PC-9 (cell line): Measurements from ENCODE around the gene RPS6KA5. TPM values are rescaled to one million over a fixed set of nuclear protein-coding genes. Genes with fewer than 3 reads are reported as not detected.

ENCODE experiments used
- BruUV-seq: library from RNA; stranded (reverse); fragments of 400-500 nt; replicated peaks from 2 replicates; lab custom pipeline; 2021; lab: Mats Ljungman, UMichigan
- CTCF ChIA-PET: fragments of 300-600 bp; sonication (Branson Sonifier 250); formaldehyde crosslinking; loops from one replicate; lab custom pipeline; 2022; ENCODE audit warnings: antibody characterized with exemption; lab: Charles Lee
- POLR2A ChIA-PET: fragments of 300-600 bp; sonication (Branson Sonifier 250); formaldehyde crosslinking; loops from one replicate; lab custom pipeline; 2022; ENCODE audit warnings: antibody characterized with exemption; ENCODE audit not compliant: unreplicated experiment; lab: Charles Lee
- DNase-seq, 2 experiments: peaks; one replicate each; pipeline versions ENCODE4 v3.0.0 to v3.0.0-alpha.2; 2015 to 2022; ENCODE audit warnings: mixed read lengths in 1 of 2
- H2AFZ ChIP-seq: fragments of 200-600 bp; sonication (generic); 2 replicates; pipeline ENCODE4 v1.8.1; 2017; ENCODE audit warnings: antibody characterized with exemption
- H3F3A ChIP-seq: fragments of 200-600 bp; sonication (generic); 2 replicates; pipeline ENCODE4 v1.8.1; 2017; ENCODE audit warnings: antibody characterized with exemption, mild to moderate bottlenecking, low read depth; ENCODE audit not compliant: insufficient read depth
- H3K27ac ChIP-seq: fragments of 200-600 bp; sonication (generic); 2 replicates; pipeline ENCODE4 v1.6.1; 2016; ENCODE audit warnings: mixed run types
- H3K27me3 ChIP-seq: fragments of 200-600 bp; sonication (generic); 2 replicates; pipeline ENCODE4 v1.6.1; 2016; ENCODE audit warnings: low read depth, mixed run types; ENCODE audit not compliant: insufficient read depth
- H3K36me3 ChIP-seq: fragments of 200-600 bp; sonication (generic); 2 replicates; pipeline ENCODE4 v1.6.1; 2016; ENCODE audit warnings: low read depth, mixed run types
- H3K4me1 ChIP-seq: fragments of 200-600 bp; sonication (generic); replicated peaks from 2 replicates; pipeline ENCODE4 v1.6.1; 2016; ENCODE audit warnings: mixed run types; ENCODE audit not compliant: insufficient read depth
- H3K4me2 ChIP-seq: fragments of 200-600 bp; sonication (generic); 2 replicates; pipeline ENCODE4 v1.6.1; 2017; ENCODE audit warnings: mixed run types
- H3K4me3 ChIP-seq: fragments of 200-600 bp; sonication (generic); 2 replicates; pipeline ENCODE4 v1.6.1; 2016; ENCODE audit warnings: mixed run types
- H3K79me2 ChIP-seq: fragments of 200-600 bp; sonication (generic); 2 replicates; pipeline ENCODE4 v1.6.1; 2017; ENCODE audit warnings: low read depth, mixed run types
- H3K9me2 ChIP-seq: fragments of 200-600 bp; sonication (generic); 2 replicates; pipeline ENCODE4 v1.8.1; 2017; ENCODE audit warnings: mild to moderate bottlenecking; ENCODE audit not compliant: insufficient read depth
- H3K9me3 ChIP-seq: fragments of 200-600 bp; sonication (generic); 2 replicates; pipeline ENCODE4 v1.8.1; 2016; ENCODE audit warnings: low read depth; ENCODE audit not compliant: insufficient read depth
- H4K20me1 ChIP-seq: fragments of 200-600 bp; sonication (generic); 2 replicates; pipeline ENCODE4 v1.8.1; 2017; ENCODE audit not compliant: insufficient read depth
- EZH2 ChIP-seq: fragments of 200-600 bp; sonication (generic); IDR thresholded peaks from 2 replicates; pipeline ENCODE4 v1.8.0; 2017; ENCODE audit warnings: antibody characterized with exemption, low read depth
- intact Hi-C: fragments of 100-400 bp; cut with micrococcal nuclease; formaldehyde crosslinking; loops from one replicate; pipeline ENCODE4 v1.10.0; 2022; ENCODE audit not compliant: unreplicated experiment
- total RNA-seq: library from RNA; stranded (reverse); gene quantifications from 2 replicates; pipeline ENCODE4 v1.2.3, GENCODE V29; 2021
- TF ChIP-seq, protein P1 (sequence below): fragments of 200-600 bp; sonication (generic); conservative IDR thresholded peaks from 2 replicates; pipeline ENCODE4 v1.6.1; 2017; ENCODE audit warnings: mixed run types, antibody characterized with exemption, mild to moderate bottlenecking, moderate library complexity

RPS6KA5 gene
- total RNA-seq, 1 experiment from 2014 or later = 3.5 TPM

DNA sequence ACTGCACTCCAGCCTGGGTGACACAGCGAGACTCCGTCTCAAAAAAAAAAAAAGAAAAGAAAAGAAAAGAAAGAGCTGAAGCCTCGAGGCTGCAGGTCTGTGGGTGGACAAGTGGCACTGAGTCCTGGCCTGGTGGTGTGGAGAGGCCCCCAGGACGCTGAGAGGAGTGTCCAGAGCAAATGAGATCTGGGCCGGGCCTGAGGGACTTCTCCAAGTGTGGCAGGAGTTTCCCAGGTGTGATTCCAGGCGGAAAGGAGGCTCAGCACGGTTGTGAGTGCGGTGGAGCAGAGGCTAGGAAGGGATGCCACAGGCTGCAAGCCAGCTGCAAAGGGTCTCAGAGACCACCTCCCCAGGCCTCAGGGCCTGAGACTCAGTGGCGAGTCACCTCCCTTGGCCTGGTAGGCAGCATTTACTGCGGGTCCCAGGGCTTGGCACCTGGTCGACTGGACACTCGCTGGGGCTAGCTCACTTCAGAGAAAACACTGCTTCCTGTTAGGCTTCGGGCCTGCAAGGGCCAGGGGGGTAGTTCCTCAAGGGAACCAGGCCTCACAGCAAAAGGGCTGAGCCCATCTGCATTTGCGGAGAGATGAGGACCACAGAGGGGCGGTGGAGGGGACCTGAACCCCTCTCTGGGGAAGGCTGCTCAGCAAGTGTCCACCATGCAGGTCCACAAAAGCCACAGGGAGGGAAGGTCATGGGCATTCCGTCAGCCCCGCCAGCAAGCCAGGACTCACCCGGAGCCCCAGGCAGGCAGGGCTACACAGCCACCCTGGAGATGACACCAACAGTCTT, 256.0 kb downstream of the RPS6KA5 start:
- no TSS peak for BruUV-seq
- Histone ChIP-seq H3K36me3 (no peaks in the 10 kb centered on the region), H4K20me1 (no peaks in the 10 kb centered on the region), H3K27ac (no peak overlapping the region), H3K79me2 (no peaks in the 10 kb centered on the region), H3K4me1 (no peaks in the 10 kb centered on the region), H3K9me2 (no peaks in the 10 kb centered on the region), H2AFZ (no peak overlapping the region), H3K4me3 (no peak overlapping the region), H3K27me3 (no peaks in the 10 kb centered on the region), H3K9me3 (no peaks in the 10 kb centered on the region), H3F3A (no peaks in the 10 kb centered on the region), H3K4me2 (no peak overlapping the region)
- no peak for DNase-seq
- no peak for TF ChIP-seq EZH2
- TF ChIP-seq, protein P1, sequence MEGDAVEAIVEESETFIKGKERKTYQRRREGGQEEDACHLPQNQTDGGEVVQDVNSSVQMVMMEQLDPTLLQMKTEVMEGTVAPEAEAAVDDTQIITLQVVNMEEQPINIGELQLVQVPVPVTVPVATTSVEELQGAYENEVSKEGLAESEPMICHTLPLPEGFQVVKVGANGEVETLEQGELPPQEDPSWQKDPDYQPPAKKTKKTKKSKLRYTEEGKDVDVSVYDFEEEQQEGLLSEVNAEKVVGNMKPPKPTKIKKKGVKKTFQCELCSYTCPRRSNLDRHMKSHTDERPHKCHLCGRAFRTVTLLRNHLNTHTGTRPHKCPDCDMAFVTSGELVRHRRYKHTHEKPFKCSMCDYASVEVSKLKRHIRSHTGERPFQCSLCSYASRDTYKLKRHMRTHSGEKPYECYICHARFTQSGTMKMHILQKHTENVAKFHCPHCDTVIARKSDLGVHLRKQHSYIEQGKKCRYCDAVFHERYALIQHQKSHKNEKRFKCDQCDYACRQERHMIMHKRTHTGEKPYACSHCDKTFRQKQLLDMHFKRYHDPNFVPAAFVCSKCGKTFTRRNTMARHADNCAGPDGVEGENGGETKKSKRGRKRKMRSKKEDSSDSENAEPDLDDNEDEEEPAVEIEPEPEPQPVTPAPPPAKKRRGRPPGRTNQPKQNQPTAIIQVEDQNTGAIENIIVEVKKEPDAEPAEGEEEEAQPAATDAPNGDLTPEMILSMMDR = no peak
- CTCF ChIA-PET = no interaction called here
- intact Hi-C loops = no loop called here
- POLR2A ChIA-PET = no interaction called here

DNA sequence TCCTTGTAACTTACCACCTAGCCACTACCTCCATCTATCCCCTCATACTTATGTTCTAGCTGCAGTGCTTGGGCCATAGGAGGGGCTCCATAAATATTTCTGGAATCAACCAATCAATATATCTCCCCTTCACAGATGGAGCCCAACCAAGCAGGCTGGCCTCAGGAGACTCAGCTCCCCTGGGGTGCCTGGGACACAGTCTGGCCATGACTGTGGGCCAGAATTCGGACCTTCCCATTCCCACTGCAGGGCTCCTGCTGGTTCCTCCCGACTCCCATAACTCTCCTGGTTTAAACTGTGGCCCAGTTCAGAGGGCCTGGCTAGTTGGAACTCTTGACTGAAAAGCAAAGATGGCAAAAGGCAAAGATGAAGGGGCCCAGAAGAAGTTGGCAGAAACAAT, 257.2 kb downstream of the RPS6KA5 start:
- Histone ChIP-seq H3K4me3 (no peak overlapping the region), H3K9me3 (no peaks in the 10 kb centered on the region), H4K20me1 (no peaks in the 10 kb centered on the region), H3K27ac (no peak overlapping the region), H3K9me2 (no peaks in the 10 kb centered on the region), H3K27me3 (no peaks in the 10 kb centered on the region), H3F3A (no peaks in the 10 kb centered on the region), H3K36me3 (no peaks in the 10 kb centered on the region), H3K79me2 (no peaks in the 10 kb centered on the region), H3K4me2 (no peak overlapping the region), H2AFZ (no peak overlapping the region), H3K4me1 (no peaks in the 10 kb centered on the region)
- intact Hi-C loops = no loop called here
- CTCF ChIA-PET = no interaction called here
- POLR2A ChIA-PET = no interaction called here
- no TSS peak for BruUV-seq
- DNase-seq = no peak
- TF ChIP-seq, protein P1 = no peak
- no peak for TF ChIP-seq EZH2

DNA sequence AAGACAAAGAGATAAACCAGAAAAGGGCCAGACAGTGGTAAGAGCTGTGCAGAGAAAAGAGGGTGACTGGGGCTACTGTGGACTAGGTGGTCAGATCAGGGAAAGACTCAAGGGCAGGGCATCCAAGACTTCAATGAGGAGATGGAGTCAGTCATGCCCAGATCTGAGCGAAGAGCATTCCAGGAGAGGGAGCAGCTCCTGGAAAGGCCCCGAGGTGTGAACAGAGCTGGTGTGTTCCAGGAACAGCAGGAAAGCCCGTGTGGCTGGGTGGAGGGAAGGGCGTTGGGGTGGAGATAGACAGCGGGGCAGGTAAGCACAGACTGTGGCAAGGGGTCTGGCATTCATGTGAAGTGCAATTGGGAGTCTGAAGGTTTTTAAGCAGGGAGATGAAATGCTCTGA, 261.0 kb downstream of the RPS6KA5 start:
- Histone ChIP-seq H3K36me3 (no peaks in the 10 kb centered on the region), H4K20me1 (no peaks in the 10 kb centered on the region), H2AFZ (no peak overlapping the region), H3K79me2 (no peaks in the 10 kb centered on the region), H3K9me2 (no peaks in the 10 kb centered on the region), H3K4me1 (no peaks in the 10 kb centered on the region; the same call in 1 of the 2 replicates), H3K9me3 (no peaks in the 10 kb centered on the region), H3F3A (no peaks in the 10 kb centered on the region), H3K4me2 (no peak overlapping the region), H3K27ac (no peak overlapping the region), H3K4me3 (no peak overlapping the region), H3K27me3 (no peaks in the 10 kb centered on the region)
- TF ChIP-seq, protein P1 = no peak
- no peak for TF ChIP-seq EZH2
- POLR2A ChIA-PET = no interaction called here
- intact Hi-C loops = no loop called here
- no peak for DNase-seq
- CTCF ChIA-PET = no interaction called here
- no TSS peak for BruUV-seq
